Glutamatergic neuron (in vitro differentiated cells): ENCODE measurements around the gene CLRN3. TPM values are rescaled to one million over a fixed set of nuclear protein-coding genes. Genes with fewer than 3 reads are reported as not detected.

Source experiments
- DNase-seq: peaks from one replicate; pipeline ENCODE4 v3.0.0; 2022
- H3K27ac Mint-ChIP-seq: one replicate; pipeline ENCODE4 v1.8.0; 2020; ENCODE audit warnings: mild to moderate bottlenecking, mixed read lengths, inconsistent platforms; ENCODE audit not compliant: unreplicated experiment
- H3K27me3 Mint-ChIP-seq: one replicate; pipeline ENCODE4 v1.8.0; 2020; ENCODE audit warnings: mild to moderate bottlenecking, moderate library complexity, mixed read lengths, inconsistent platforms; ENCODE audit not compliant: unreplicated experiment
- H3K36me3 Mint-ChIP-seq: one replicate; pipeline ENCODE4 v1.8.0; 2020; ENCODE audit warnings: mild to moderate bottlenecking, mixed read lengths, inconsistent platforms; ENCODE audit not compliant: unreplicated experiment
- H3K4me1 Mint-ChIP-seq: one replicate; pipeline ENCODE4 v1.8.0; 2020; ENCODE audit warnings: mild to moderate bottlenecking, low read depth, mixed read lengths, inconsistent platforms; ENCODE audit not compliant: unreplicated experiment
- H3K4me3 Mint-ChIP-seq: one replicate; pipeline ENCODE4 v1.8.0; 2020; ENCODE audit warnings: mild to moderate bottlenecking, mixed read lengths, inconsistent platforms; ENCODE audit not compliant: unreplicated experiment
- H3K9me3 Mint-ChIP-seq: one replicate; pipeline ENCODE4 v1.8.0; 2020; ENCODE audit warnings: mild to moderate bottlenecking, moderate library complexity, mixed read lengths, inconsistent platforms; ENCODE audit not compliant: unreplicated experiment
- CTCF ChIP-seq: fragments of 200-600 bp; sonication (generic); IDR thresholded peaks from one replicate; pipeline ENCODE4 v1.5.0; 2021; ENCODE audit not compliant: partially characterized antibody, unreplicated experiment
- total RNA-seq: library from RNA; stranded (reverse); fragmentation: NEBNext Ultra II Directional; extraction: Animal tissue kit (Norgen Biotek cat#: 25700); gene quantifications from one replicate; pipeline ENCODE4 v1.2.1, GENCODE V29; 2021; ENCODE audit not compliant: unreplicated experiment

The CLRN3 gene
- total RNA-seq, 1 donor from 2014 or later = not detected

GRCh38 chr10:127911867-127912257 is 19.1 kb upstream of the CLRN3 start:
- no peak for DNase-seq
- no peak for TF ChIP-seq CTCF
- Mint-ChIP-seq H3K4me1 (peaks cover 6% of the 10 kb centered on the region), H3K27me3 (peaks cover 4% of the 10 kb centered on the region), H3K9me3 (peaks cover 3% of the 10 kb centered on the region), H3K27ac (no peak overlapping the region), H3K36me3 (no peaks in the 10 kb centered on the region), H3K4me3 (no peak overlapping the region)

- Mint-ChIP-seq H3K4me3 (no peak overlapping the region), H3K27ac (no peak overlapping the region), H3K4me1 (peaks cover 6% of the 10 kb centered on the region), H3K27me3 (peaks cover 4% of the 10 kb centered on the region), H3K9me3 (peaks cover 3% of the 10 kb centered on the region), H3K36me3 (no peaks in the 10 kb centered on the region)
- no peak for DNase-seq
- no peak for TF ChIP-seq CTCF
These were observed 18.6 kb upstream of the CLRN3 start for GRCh38 chr10:127911218-127911866.

- H3K9me3 Mint-ChIP-seq = peaks cover 6% of the 10 kb centered on the region
- no peak overlapping the region for H3K27ac Mint-ChIP-seq
- no peak overlapping the region for H3K4me3 Mint-ChIP-seq
- DNase-seq = no peak
- no peak for TF ChIP-seq CTCF
- no peaks in the 10 kb centered on the region for H3K36me3 Mint-ChIP-seq
- peaks cover 6% of the 10 kb centered on the region for H3K27me3 Mint-ChIP-seq
- peaks cover 9% of the 10 kb centered on the region for H3K4me1 Mint-ChIP-seq
These were observed 17.7 kb upstream of the CLRN3 start for GRCh38 chr10:127910464-127910770.

- no peak overlapping the region for H3K27ac Mint-ChIP-seq
- DNase-seq = no peak
- peaks cover 13% of the 10 kb centered on the region for H3K4me1 Mint-ChIP-seq
- no peak for TF ChIP-seq CTCF
- H3K27me3 Mint-ChIP-seq = peaks cover 6% of the 10 kb centered on the region
- H3K36me3 Mint-ChIP-seq = no peaks in the 10 kb centered on the region
- H3K4me3 Mint-ChIP-seq = no peak overlapping the region
- peaks cover 6% of the 10 kb centered on the region for H3K9me3 Mint-ChIP-seq
These were observed 17.1 kb upstream of the CLRN3 start for GRCh38 chr10:127909716-127910463.

- Mint-ChIP-seq H3K4me3 (no peak overlapping the region), H3K27ac (no peak overlapping the region), H3K36me3 (peaks cover 7% of the 10 kb centered on the region), H3K4me1 (peaks cover 13% of the 10 kb centered on the region), H3K9me3 (peaks cover 6% of the 10 kb centered on the region), H3K27me3 (peaks cover 6% of the 10 kb centered on the region)
- no peak for TF ChIP-seq CTCF
- DNase-seq = no peak
These were observed 16.2 kb upstream of the CLRN3 start for GRCh38 chr10:127908959-127909267.
